Fibroblast of lung (primary cell): ENCODE measurements around the gene E2F1. TPM values are rescaled to one million over a fixed set of nuclear protein-coding genes. Genes with fewer than 3 reads are reported as not detected.

Source experiments
- DNase-seq, 2 donors: peaks; one replicate each; pipeline versions ENCODE4 v3.0.0 to v3.0.0-alpha.2; 2010; ENCODE audit warnings: low read depth in 2 of 2
- H2AFZ ChIP-seq: 2 replicates; pipeline ENCODE4 v1.5.1; 2012; ENCODE audit warnings: low read length, control low read depth, inconsistent platforms
- H3K27ac ChIP-seq: 2 replicates; pipeline ENCODE4 v1.5.1; 2011; ENCODE audit warnings: low read length, control low read depth; ENCODE audit not compliant: insufficient read depth
- H3K27me3 ChIP-seq: 2 replicates; pipeline ENCODE4 v1.5.1; 2011; ENCODE audit warnings: mild to moderate bottlenecking, low read length; ENCODE audit not compliant: control insufficient read depth, insufficient read depth
- H3K36me3 ChIP-seq: 2 replicates; pipeline ENCODE4 v1.5.1; 2011; ENCODE audit warnings: low read length; ENCODE audit not compliant: control insufficient read depth, insufficient read depth
- H3K4me1 ChIP-seq: 2 replicates; pipeline ENCODE4 v1.5.1; 2011; ENCODE audit warnings: low read length; ENCODE audit not compliant: control insufficient read depth, insufficient read depth; ENCODE audit errors: extremely low read depth
- H3K4me2 ChIP-seq: 2 replicates; pipeline ENCODE4 v1.5.1; 2011; ENCODE audit warnings: low read length, control low read depth; ENCODE audit not compliant: insufficient read depth; ENCODE audit errors: extremely low read depth
- H3K4me3 ChIP-seq, 4 experiments: fragments of 200-600 bp in 1 of 4; sonication (generic) in 1 of 4; replicated peaks in 1 of 4; 2 replicates each; pipeline ENCODE4 v1.5.1; 2011 to 2016; ENCODE audit warnings: low read length in 4 of 4, low read depth in 3 of 4, mild to moderate bottlenecking in 3 of 4, control low read depth in 2 of 4, inconsistent platforms in 1 of 4, mixed read lengths in 1 of 4; ENCODE audit not compliant: insufficient read depth in 1 of 4; ENCODE audit errors: control extremely low read depth in 1 of 4
- H3K79me2 ChIP-seq: 2 replicates; pipeline ENCODE4 v1.5.1; 2012; ENCODE audit warnings: mild to moderate bottlenecking, low read length, inconsistent platforms; ENCODE audit not compliant: control insufficient read depth, insufficient read depth
- H3K9ac ChIP-seq: 2 replicates; pipeline ENCODE4 v1.5.1; 2011; ENCODE audit warnings: mild to moderate bottlenecking, low read length, control low read depth; ENCODE audit not compliant: insufficient read depth
- H3K9me3 ChIP-seq: 2 replicates; pipeline ENCODE4 v1.5.1; 2012; ENCODE audit warnings: low read depth, low read length; ENCODE audit not compliant: control insufficient read depth, insufficient read depth
- H4K20me1 ChIP-seq: 2 replicates; pipeline ENCODE4 v1.5.1; 2011; ENCODE audit warnings: low read length; ENCODE audit not compliant: control insufficient read depth, insufficient read depth; ENCODE audit errors: extremely low read depth
- EZH2 ChIP-seq: IDR thresholded peaks from 2 replicates; pipeline ENCODE4 v1.5.1; 2012; ENCODE audit warnings: low read length, control low read depth, mild to moderate bottlenecking; ENCODE audit errors: missing control alignments
- polyA plus RNA-seq, 2 donors: library from polyadenylated mRNA; depleted of rRNA in 1 of 2; stranded (reverse) in 1 of 2; unstranded in 1 of 2; fragments of >200 nt; gene quantifications; 2 replicates each; pipeline ENCODE4 v1.2.1, GENCODE V29; 2011 to 2012; ENCODE audit warnings: missing spikeins in 1 of 2
- total RNA-seq: library from RNA; depleted of rRNA; stranded (reverse); fragments of >200 nt; gene quantifications from 2 replicates; pipeline ENCODE4 v1.2.1, GENCODE V29; 2014
- TF ChIP-seq, protein P1 (sequence below), 2 donors: IDR thresholded peaks in 1 of 2; conservative IDR thresholded peaks in 1 of 2; 1 replicate in 1 of 2; 2 replicates in 1 of 2; pipeline ENCODE4 v1.5.1; 2011 to 2012; ENCODE audit warnings: low read length in 2 of 2, control low read depth in 1 of 2, inconsistent platforms in 1 of 2, low read depth in 1 of 2, mild to moderate bottlenecking in 1 of 2

Gene E2F1
- total and polyA plus RNA-seq, 2 donors (not counting 1 experiment from before 2014, with no cell fraction given): 2.1 to 3.5 TPM

DNA sequence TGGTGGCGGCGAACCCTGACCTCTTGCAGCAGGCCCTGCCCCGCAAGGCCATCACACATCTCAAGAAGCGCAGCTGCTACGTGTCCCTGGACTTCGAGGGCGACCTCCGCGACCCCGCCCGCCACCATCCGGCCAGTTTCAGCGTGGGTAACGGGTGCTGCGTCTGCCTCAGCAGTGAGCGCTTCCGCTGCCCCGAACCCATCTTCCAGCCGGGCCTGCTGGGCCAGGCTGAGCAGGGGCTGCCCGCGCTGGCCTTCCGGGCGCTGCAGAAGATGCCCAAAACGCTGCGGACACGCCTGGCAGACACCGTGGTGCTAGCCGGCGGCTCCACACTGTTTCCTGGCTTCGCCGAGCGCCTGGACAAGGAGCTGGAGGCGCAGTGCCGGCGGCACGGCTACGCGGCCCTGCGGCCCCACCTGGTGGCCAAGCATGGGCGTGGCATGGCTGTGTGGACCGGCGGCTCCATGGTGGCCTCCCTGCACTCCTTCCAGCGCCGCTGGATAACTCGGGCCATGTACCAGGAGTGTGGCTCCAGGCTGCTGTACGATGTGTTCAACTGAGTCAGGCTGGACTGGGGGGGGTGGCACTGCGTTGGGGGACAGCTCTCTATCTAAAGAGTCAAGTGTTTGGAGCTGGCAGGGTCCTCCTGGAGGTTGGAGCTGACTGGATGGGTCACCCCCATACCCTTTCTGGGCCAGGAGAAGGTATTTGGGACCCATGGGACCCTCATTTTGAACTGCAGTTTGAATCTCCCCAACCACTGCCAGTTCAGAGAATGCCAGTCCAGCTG lies 18.3 kb downstream of the E2F1 start:
- peak; percentile 66 to 70 for DNase-seq
- Histone ChIP-seq H3K4me1 (peaks cover 21% of the 10 kb centered on the region), H3K9ac (peak overlapping the region; percentile 50), H3K4me3 (peak overlapping the region; percentile 2 to 61 (median 50)), H3K9me3 (no peaks in the 10 kb centered on the region), H2AFZ (peak overlapping the region; percentile 75), H3K36me3 (peaks cover 7% of the 10 kb centered on the region), H3K4me2 (peak overlapping the region; percentile 85), H3K27me3 (no peaks in the 10 kb centered on the region), H4K20me1 (no peaks in the 10 kb centered on the region), H3K79me2 (no peaks in the 10 kb centered on the region), H3K27ac (peak overlapping the region; percentile 39)
- TF ChIP-seq, protein P1, sequence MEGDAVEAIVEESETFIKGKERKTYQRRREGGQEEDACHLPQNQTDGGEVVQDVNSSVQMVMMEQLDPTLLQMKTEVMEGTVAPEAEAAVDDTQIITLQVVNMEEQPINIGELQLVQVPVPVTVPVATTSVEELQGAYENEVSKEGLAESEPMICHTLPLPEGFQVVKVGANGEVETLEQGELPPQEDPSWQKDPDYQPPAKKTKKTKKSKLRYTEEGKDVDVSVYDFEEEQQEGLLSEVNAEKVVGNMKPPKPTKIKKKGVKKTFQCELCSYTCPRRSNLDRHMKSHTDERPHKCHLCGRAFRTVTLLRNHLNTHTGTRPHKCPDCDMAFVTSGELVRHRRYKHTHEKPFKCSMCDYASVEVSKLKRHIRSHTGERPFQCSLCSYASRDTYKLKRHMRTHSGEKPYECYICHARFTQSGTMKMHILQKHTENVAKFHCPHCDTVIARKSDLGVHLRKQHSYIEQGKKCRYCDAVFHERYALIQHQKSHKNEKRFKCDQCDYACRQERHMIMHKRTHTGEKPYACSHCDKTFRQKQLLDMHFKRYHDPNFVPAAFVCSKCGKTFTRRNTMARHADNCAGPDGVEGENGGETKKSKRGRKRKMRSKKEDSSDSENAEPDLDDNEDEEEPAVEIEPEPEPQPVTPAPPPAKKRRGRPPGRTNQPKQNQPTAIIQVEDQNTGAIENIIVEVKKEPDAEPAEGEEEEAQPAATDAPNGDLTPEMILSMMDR (conservative IDR thresholded peaks at IDR 0.05 in 1 of 2, IDR thresholded peaks at IDR 0.05 in 1 of 2; ENCODE audit: low read depth in 1 of 2, low read length in 2 of 2): peak; percentile 76
- TF ChIP-seq EZH2: no peak

DNA sequence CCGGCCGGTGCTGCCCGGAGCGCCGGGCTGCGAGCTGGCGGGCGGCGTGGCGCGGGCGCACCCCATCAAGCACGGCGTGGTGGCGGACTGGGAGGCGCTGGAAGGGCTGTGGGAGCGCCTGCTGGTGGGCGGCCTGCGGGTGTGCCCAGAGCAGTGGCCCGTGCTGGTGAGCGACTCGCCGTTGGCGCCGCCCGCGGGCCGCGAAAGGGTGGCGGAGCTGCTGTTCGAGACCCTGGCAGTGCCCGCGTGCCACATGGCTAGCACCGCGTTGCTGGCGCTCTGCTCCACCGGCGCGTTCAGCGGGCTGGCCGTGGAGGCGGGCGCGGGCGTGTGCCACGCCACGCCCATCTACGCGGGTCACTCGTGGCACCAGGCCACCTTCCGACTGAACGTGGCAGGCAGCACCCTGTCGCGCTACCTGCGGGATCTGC lies 18.9 kb downstream of the E2F1 start:
- H3K9me3 ChIP-seq: no peaks in the 10 kb centered on the region
- peak overlapping the region; percentile 66 for H3K9ac ChIP-seq
- H3K4me3 ChIP-seq: peak overlapping the region in 3 of 4 experiments; percentile 46 to 61 (median 55)
- H3K4me1 ChIP-seq: peaks cover 22% of the 10 kb centered on the region
- peak overlapping the region; percentile 85 for H3K4me2 ChIP-seq
- DNase-seq: peak in 1 of 2 donors; percentile 20
- TF ChIP-seq EZH2: no peak
- TF ChIP-seq, protein P1 (conservative IDR thresholded peaks at IDR 0.05 in 1 of 2, IDR thresholded peaks at IDR 0.05 in 1 of 2; ENCODE audit: low read depth in 1 of 2, low read length in 2 of 2): no peak
- no peaks in the 10 kb centered on the region for H3K79me2 ChIP-seq
- peak overlapping the region; percentile 75 for H2AFZ ChIP-seq
- no peaks in the 10 kb centered on the region for H4K20me1 ChIP-seq
- peaks cover 5% of the 10 kb centered on the region for H3K36me3 ChIP-seq
- peak overlapping the region; percentile 39 for H3K27ac ChIP-seq
- no peaks in the 10 kb centered on the region for H3K27me3 ChIP-seq

DNA sequence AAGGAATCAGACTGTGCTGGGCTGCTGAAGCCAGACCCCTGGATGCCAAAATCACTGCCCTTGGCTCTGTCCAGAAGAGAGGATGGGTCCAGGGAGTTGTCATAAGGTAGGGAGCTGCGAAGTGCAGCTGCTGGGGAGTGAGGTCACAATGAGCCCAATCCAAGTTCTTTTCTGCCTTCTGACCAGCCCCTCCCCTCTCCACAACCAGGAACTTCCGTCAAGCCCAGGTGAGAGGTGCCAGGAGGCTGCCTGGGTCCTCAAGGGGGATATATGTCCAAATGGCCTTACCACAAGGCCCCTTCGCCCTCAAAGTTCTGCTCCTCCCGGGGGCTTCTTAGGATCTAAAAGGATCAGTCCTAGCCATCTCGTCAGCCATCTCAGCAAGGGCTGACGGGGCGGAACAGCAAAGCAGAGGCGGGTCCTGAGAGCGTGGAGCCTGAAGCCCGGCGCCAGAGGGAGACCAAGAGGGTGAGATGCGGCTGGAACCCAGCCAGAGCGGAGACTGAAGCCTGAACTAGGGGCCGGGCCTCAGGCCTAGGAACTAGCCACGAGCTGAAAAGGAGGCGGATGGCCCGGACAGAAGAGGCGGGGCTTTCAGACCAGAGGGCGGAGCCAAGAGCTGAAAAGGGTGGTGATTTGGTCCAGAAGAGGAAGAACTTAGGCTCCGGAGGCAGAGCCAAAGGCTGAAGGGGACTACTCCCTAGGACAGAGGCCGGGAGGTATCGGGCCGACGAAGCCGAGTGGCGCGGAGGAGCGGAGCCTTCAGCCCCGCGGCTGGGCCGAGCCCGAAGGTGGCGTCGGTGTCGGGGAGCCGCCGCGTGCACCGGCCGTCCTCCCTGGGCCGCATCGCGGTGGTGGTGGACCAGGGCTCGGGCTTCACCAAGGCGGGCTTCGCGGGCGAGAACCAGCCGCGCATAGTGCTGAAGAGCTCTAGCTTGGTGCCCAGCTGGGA lies 19.6 kb downstream of the E2F1 start, which contains the start of gene ACTL10:
Gene ACTL10 (plus strand): TSS at position 651 of the 952 bp plus-strand sequence. CDS start 555 bp downstream, outside the sequence.
- H3K4me3 ChIP-seq: peak within 1 kb of the TSS; percentile 46 to 61 (median 54)
- peak within 1 kb of the TSS; percentile 76 for H3K27ac ChIP-seq
- no peaks in the 10 kb centered on the region for H3K9me3 ChIP-seq
- TF ChIP-seq EZH2: no peak
- TF ChIP-seq, protein P1 (conservative IDR thresholded peaks at IDR 0.05 in 1 of 2, IDR thresholded peaks at IDR 0.05 in 1 of 2; ENCODE audit: low read depth in 1 of 2, low read length in 2 of 2): peak in 1 of 2 donors; percentile 43
- H3K9ac ChIP-seq: peak within 1 kb of the TSS; percentile 66
- H3K27me3 ChIP-seq: no peaks in the 10 kb centered on the region
- peak within 1 kb of the TSS; percentile 85 for H3K4me2 ChIP-seq
- H3K36me3 ChIP-seq: peaks cover 5% of the 10 kb centered on the region
- peak; percentile 95 to 98 for DNase-seq
- peaks cover 22% of the 10 kb centered on the region for H3K4me1 ChIP-seq
- H4K20me1 ChIP-seq: no peaks in the 10 kb centered on the region
- H3K79me2 ChIP-seq: no peaks in the 10 kb centered on the region
- peak within 1 kb of the TSS; percentile 95 for H2AFZ ChIP-seq
